H9 (cell line): ENCODE measurements around the gene AKR1C8. TPM values are rescaled to one million over a fixed set of nuclear protein-coding genes. Genes with fewer than 3 reads are reported as not detected.

ENCODE experiments used
- DNase-seq: peaks from one replicate; pipeline ENCODE4 v3.0.0-alpha.2; 2017
- H2AFZ ChIP-seq: one replicate; pipeline ENCODE4 v1.6.1; 2013; ENCODE audit warnings: mild to moderate bottlenecking, low read length, control low read depth, moderate library complexity
- H2AK5ac ChIP-seq: 2 replicates; pipeline ENCODE4 v1.6.1; 2013; ENCODE audit warnings: low read length, control low read depth, mixed read lengths; ENCODE audit not compliant: insufficient read length
- H2BK120ac ChIP-seq: one replicate; pipeline ENCODE4 v1.6.1; 2013; ENCODE audit warnings: low read depth, mild to moderate bottlenecking, low read length, control low read depth, inconsistent platforms; ENCODE audit not compliant: poor library complexity, severe bottlenecking
- H2BK12ac ChIP-seq: 2 replicates; pipeline ENCODE4 v1.6.1; 2013; ENCODE audit warnings: low read length, control low read depth, mixed read lengths, low read depth; ENCODE audit not compliant: insufficient read length
- H2BK15ac ChIP-seq: 2 replicates; pipeline ENCODE4 v1.6.1; 2013; ENCODE audit warnings: low read depth, low read length, control low read depth
- H2BK20ac ChIP-seq: one replicate; pipeline ENCODE4 v1.6.1; 2013; ENCODE audit warnings: low read depth, mild to moderate bottlenecking, low read length, control low read depth, inconsistent platforms; ENCODE audit not compliant: poor library complexity, severe bottlenecking
- H2BK5ac ChIP-seq: 2 replicates; pipeline ENCODE4 v1.6.1; 2013; ENCODE audit warnings: low read length, control low read depth, mixed read lengths; ENCODE audit not compliant: insufficient read length
- H3K14ac ChIP-seq: 2 replicates; pipeline ENCODE4 v1.6.1; 2013; ENCODE audit warnings: low read length, control low read depth; ENCODE audit not compliant: insufficient read depth
- H3K18ac ChIP-seq: 2 replicates; pipeline ENCODE4 v1.6.1; 2013; ENCODE audit warnings: low read depth, mild to moderate bottlenecking, mixed read lengths, low read length, control low read depth; ENCODE audit not compliant: insufficient read length
- H3K23ac ChIP-seq: 2 replicates; pipeline ENCODE4 v1.6.1; 2013; ENCODE audit warnings: low read length, control low read depth, mixed read lengths, low read depth; ENCODE audit not compliant: insufficient read length
- H3K23me2 ChIP-seq: 2 replicates; pipeline ENCODE4 v1.6.1; 2013; ENCODE audit warnings: low read depth, mild to moderate bottlenecking, mixed read lengths, low read length, control low read depth; ENCODE audit not compliant: insufficient read length, poor library complexity, severe bottlenecking
- H3K27ac ChIP-seq: 2 replicates; pipeline ENCODE4 v1.5.1; 2013; ENCODE audit warnings: low read length, control low read depth, mixed read lengths, low read depth; ENCODE audit not compliant: insufficient read length
- H3K27me3 ChIP-seq: 2 replicates; pipeline ENCODE4 v1.6.1; 2013; ENCODE audit warnings: low read length, control low read depth, inconsistent platforms; ENCODE audit not compliant: insufficient read depth
- H3K4ac ChIP-seq: 2 replicates; pipeline ENCODE4 v1.6.1; 2013; ENCODE audit warnings: low read depth, mild to moderate bottlenecking, control low read depth, inconsistent platforms, low read length, moderate library complexity
- H3K4me1 ChIP-seq: 2 replicates; pipeline ENCODE4 v1.6.1; 2013; ENCODE audit warnings: low read length, control low read depth, inconsistent platforms; ENCODE audit not compliant: insufficient read depth
- H3K4me2 ChIP-seq: 2 replicates; pipeline ENCODE4 v1.6.1; 2013; ENCODE audit warnings: low read length, control low read depth, mixed read lengths; ENCODE audit not compliant: insufficient read length, insufficient read depth
- H3K56ac ChIP-seq: 2 replicates; pipeline ENCODE4 v1.6.1; 2013; ENCODE audit warnings: low read depth, mild to moderate bottlenecking, mixed read lengths, low read length, control low read depth; ENCODE audit not compliant: insufficient read length
- H3K79me1 ChIP-seq: 2 replicates; pipeline ENCODE4 v1.6.1; 2013; ENCODE audit warnings: low read depth, mild to moderate bottlenecking, moderate library complexity, low read length, control low read depth, inconsistent platforms; ENCODE audit not compliant: insufficient read depth, poor library complexity, severe bottlenecking
- H3K79me2 ChIP-seq: 2 replicates; pipeline ENCODE4 v1.6.1; 2013; ENCODE audit warnings: low read length, control low read depth, inconsistent platforms; ENCODE audit not compliant: insufficient read depth
- H3K9ac ChIP-seq: 2 replicates; pipeline ENCODE4 v1.6.1; 2013; ENCODE audit warnings: low read length, control low read depth, mixed read lengths; ENCODE audit not compliant: insufficient read length; ENCODE audit errors: extremely low read depth
- H3K9me3 ChIP-seq: one replicate; pipeline ENCODE4 v1.6.1; 2013; ENCODE audit warnings: low read depth, low read length, inconsistent platforms; ENCODE audit not compliant: control insufficient read depth
- H3T11ph ChIP-seq: one replicate; pipeline ENCODE4 v1.6.1; 2013; ENCODE audit warnings: mild to moderate bottlenecking, low read length, control low read depth, inconsistent platforms
- H4K20me1 ChIP-seq: one replicate; pipeline ENCODE4 v1.6.1; 2013; ENCODE audit not compliant: control insufficient read depth, insufficient read length, insufficient read depth
- H4K5ac ChIP-seq: 2 replicates; pipeline ENCODE4 v1.6.1; 2013; ENCODE audit warnings: low read depth, mild to moderate bottlenecking, mixed read lengths, low read length, control low read depth; ENCODE audit not compliant: insufficient read length
- H4K8ac ChIP-seq: replicated peaks from 2 replicates; pipeline ENCODE4 v1.6.1; 2013; ENCODE audit warnings: low read length, control low read depth, mixed read lengths, low read depth; ENCODE audit not compliant: insufficient read length
- H4K91ac ChIP-seq: 2 replicates; pipeline ENCODE4 v1.6.1; 2013; ENCODE audit warnings: low read depth, mild to moderate bottlenecking, moderate library complexity, mixed read lengths, low read length, control low read depth; ENCODE audit not compliant: insufficient read length
- H3K27ac Mint-ChIP-seq, 3 experiments: 2 replicates in 2 of 3; 3 replicates in 1 of 3; pipeline ENCODE4 v1.8.0; 2020 to 2021; ENCODE audit warnings: mixed read lengths in 3 of 3, mild to moderate bottlenecking in 1 of 3, moderate library complexity in 1 of 3
- H3K27me3 Mint-ChIP-seq: 2 replicates; pipeline ENCODE4 v1.8.0; 2021; ENCODE audit warnings: low read depth, mild to moderate bottlenecking, moderate library complexity, mixed read lengths
- H3K36me3 Mint-ChIP-seq, 3 experiments: 2 replicates in 2 of 3; 3 replicates in 1 of 3; pipeline ENCODE4 v1.8.0; 2020 to 2021; ENCODE audit warnings: low read depth in 3 of 3, mixed read lengths in 3 of 3; ENCODE audit not compliant: insufficient read depth in 1 of 3
- H3K4me1 Mint-ChIP-seq, 2 experiments: 2 replicates each; pipeline ENCODE4 v1.8.0; 2020; ENCODE audit warnings: mixed read lengths in 2 of 2
- H3K4me3 Mint-ChIP-seq, 2 experiments: 2 replicates in 1 of 2; 3 replicates in 1 of 2; pipeline ENCODE4 v1.8.0; 2020 to 2021; ENCODE audit warnings: mild to moderate bottlenecking in 2 of 2, mixed read lengths in 2 of 2, moderate library complexity in 1 of 2
- H3K9me3 Mint-ChIP-seq, 2 experiments: 2 replicates in 1 of 2; 3 replicates in 1 of 2; pipeline ENCODE4 v1.8.0; 2020; ENCODE audit warnings: mild to moderate bottlenecking in 2 of 2, mixed read lengths in 2 of 2, moderate library complexity in 1 of 2
- CTCF ChIP-seq: fragments of 200-600 bp; sonication (generic); conservative IDR thresholded peaks from 3 replicates; pipeline ENCODE4 v1.8.0; 2021; ENCODE audit warnings: antibody characterized with exemption, mild to moderate bottlenecking
- WGBS: extraction: QIAGEN DNeasy Blood & Tissue Kit; methylation state at CpG from one replicate; pipeline ENCODE4 v1.1.7; 2013; ENCODE audit warnings: missing lambda C conversion rate, low lambda C conversion rate, mixed read lengths; ENCODE audit not compliant: insufficient read length; ENCODE audit errors: extremely low coverage; 5-methylcytosine and 5-hydroxymethylcytosine counted together
- total RNA-seq: library from RNA; stranded (reverse); gene quantifications from 2 replicates; pipeline ENCODE4 v1.2.1, GENCODE V29; 2021

The AKR1C8 gene
- total RNA-seq, 1 experiment from 2014 or later, result not detected

GRCh38 chr10:5105626-5106025, 79.3 kb downstream of the AKR1C8 start:
- Histone ChIP-seq H3K23ac (no peak overlapping the region), H3K14ac (no peak overlapping the region), H3T11ph (no peak overlapping the region), H2BK20ac (no peak overlapping the region), H3K27ac (no peak overlapping the region), H3K4me1 (no peaks in the 10 kb centered on the region), H3K9ac (no peak overlapping the region), H3K9me3 (no peaks in the 10 kb centered on the region), H3K18ac (no peak overlapping the region), H3K79me2 (no peaks in the 10 kb centered on the region), H4K5ac (no peak overlapping the region), H2BK12ac (no peak overlapping the region), H4K91ac (no peak overlapping the region), H4K8ac (no peak overlapping the region), H4K20me1 (no peaks in the 10 kb centered on the region), H3K79me1 (no peaks in the 10 kb centered on the region), H3K4me2 (no peak overlapping the region), H2BK120ac (no peak overlapping the region), H2BK5ac (no peak overlapping the region), H2AK5ac (no peak overlapping the region), H3K4ac (no peak overlapping the region), H2AFZ (no peak overlapping the region), H3K56ac (no peak overlapping the region), H3K23me2 (no peaks in the 10 kb centered on the region), H3K27me3 (no peaks in the 10 kb centered on the region), H2BK15ac (no peak overlapping the region)
- no peak for TF ChIP-seq CTCF
- no peaks in the 10 kb centered on the region for H3K4me1 Mint-ChIP-seq
- H3K4me3 Mint-ChIP-seq, result no peak overlapping the region
- H3K36me3 Mint-ChIP-seq, result peaks cover 8 to 12% (median 9%) of the 10 kb centered on the region in 3 experiments
- peaks cover 38 to 59% of the 10 kb centered on the region in 2 experiments for H3K9me3 Mint-ChIP-seq
- no peak overlapping the region for H3K27ac Mint-ChIP-seq
- DNase-seq, result no peak
- WGBS, result no CpG with 5 or more reads among the region's 1 CpG
- H3K27me3 Mint-ChIP-seq, result no peaks in the 10 kb centered on the region; the same call in none of the 2 replicates

Other genes with a start within 250 kb of the AKR1C8 start
- gene AKR1C1, start 221.7 kb downstream of the AKR1C8 start, total RNA-seq, result 1.9 and 2.0 TPM in 2 replicates
- 0.74 and 0.83 TPM in 2 replicates for gene AKR1C2, start 181.3 kb downstream of the AKR1C8 start, total RNA-seq
- gene AKR1C3, start 90.7 kb downstream of the AKR1C8 start, total RNA-seq, result 2.1 and 4.5 TPM in 2 replicates
- gene AKR1C4, start 11.7 kb upstream of the AKR1C8 start, total RNA-seq, result not detected in 2 replicates
- gene UCN3, start 179.8 kb upstream of the AKR1C8 start, total RNA-seq, result not detected in 2 replicates
- gene TUBAL3, start 219.7 kb upstream of the AKR1C8 start, total RNA-seq, result not detected in 2 replicates
- gene NET1, start 227.4 kb upstream of the AKR1C8 start, total RNA-seq, result 50.6 and 57.5 TPM in 2 replicates